ENCODE measurements around the gene PDCD2L.

DNA sequence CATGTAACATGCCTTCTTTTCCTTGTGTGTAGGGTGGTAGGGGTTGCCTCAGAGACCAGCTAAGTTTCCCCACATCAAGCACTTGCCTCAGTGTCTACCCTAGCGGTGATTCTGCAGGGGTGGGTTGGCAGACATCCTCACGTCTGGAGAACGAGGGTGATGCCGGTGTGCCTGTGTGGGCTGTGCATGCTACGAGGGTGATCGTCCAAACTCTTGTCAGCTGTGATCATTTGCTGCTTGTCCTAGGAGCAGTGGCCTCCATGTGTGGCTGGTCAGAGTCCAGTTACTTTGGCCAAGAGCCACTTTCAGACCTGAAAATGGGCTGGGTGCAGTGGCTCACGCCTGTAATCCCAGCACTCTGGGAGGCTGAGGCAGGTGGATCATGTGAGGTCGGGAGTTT, 34.1 kb upstream of the PDCD2L start:
- TF ChIP-seq, protein P1, sequence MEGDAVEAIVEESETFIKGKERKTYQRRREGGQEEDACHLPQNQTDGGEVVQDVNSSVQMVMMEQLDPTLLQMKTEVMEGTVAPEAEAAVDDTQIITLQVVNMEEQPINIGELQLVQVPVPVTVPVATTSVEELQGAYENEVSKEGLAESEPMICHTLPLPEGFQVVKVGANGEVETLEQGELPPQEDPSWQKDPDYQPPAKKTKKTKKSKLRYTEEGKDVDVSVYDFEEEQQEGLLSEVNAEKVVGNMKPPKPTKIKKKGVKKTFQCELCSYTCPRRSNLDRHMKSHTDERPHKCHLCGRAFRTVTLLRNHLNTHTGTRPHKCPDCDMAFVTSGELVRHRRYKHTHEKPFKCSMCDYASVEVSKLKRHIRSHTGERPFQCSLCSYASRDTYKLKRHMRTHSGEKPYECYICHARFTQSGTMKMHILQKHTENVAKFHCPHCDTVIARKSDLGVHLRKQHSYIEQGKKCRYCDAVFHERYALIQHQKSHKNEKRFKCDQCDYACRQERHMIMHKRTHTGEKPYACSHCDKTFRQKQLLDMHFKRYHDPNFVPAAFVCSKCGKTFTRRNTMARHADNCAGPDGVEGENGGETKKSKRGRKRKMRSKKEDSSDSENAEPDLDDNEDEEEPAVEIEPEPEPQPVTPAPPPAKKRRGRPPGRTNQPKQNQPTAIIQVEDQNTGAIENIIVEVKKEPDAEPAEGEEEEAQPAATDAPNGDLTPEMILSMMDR (IDR thresholded peaks at IDR 0.05; ENCODE audit: insufficient read depth, low read length, poor library complexity, severe bottlenecking): no peak
- TF ChIP-seq EZH2phosphoT487 (conservative IDR thresholded peaks at IDR 0.05; ENCODE audit: low read length): no peak
